HG03066 (cell line): ENCODE results near the gene USH1C.

Experiments used
- ATAC-seq: cut with Tn5 transposase; IDR thresholded peaks from one replicate; pipeline ENCODE4 v1.9.1; 2021; ENCODE audit warnings: low read depth; ENCODE audit not compliant: unreplicated experiment

The USH1C gene

GRCh38 chr11:17508791-17509190, 35.4 kb downstream of the USH1C start:
- no peak for ATAC-seq

DNA sequence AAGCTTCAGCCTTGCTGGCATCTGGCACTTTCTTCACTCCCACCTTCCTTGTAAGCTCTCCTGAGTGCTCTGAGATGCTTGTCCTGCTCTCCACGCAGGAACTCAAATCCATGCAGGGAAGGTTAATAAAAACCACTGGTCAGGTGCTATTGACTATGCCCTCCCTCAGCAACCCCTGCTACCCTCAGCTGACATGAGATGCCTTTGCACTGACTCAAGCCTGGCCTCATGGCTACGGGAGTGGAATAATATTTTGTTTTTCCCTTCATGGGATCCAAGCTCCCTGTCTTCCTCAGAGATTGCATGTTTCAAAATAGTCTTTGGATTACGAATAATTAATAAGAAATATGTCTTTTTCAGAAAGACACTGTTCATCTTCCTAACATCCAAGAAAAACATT, 35.9 kb downstream of the USH1C start:
- no peak for ATAC-seq

GRCh38 chr11:17507773-17508172, 36.4 kb downstream of the USH1C start:
- ATAC-seq = no peak

- peak; percentile 61 for ATAC-seq
Measured at GRCh38 chr11:17506942-17507341, 37.3 kb downstream of the USH1C start.

DNA sequence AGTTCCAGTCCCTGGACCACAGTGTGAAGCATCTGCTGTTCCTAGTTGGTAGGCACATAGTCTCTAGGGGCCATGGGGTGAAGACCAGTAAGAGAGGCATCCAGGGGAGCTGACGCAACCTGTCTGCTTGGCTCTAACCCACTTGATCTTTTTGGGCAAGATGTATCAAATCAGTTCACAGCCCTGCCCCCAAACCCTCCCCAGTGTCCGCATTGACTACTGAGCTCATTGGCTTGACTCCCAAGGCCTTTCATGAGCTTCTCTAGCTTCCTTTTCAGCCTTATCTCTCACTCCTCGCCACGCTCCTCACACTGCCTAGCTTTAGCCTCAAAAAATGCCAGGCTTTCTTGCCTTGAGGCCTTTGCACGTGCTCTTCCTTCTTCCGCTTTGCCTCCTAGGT, 37.9 kb downstream of the USH1C start:
- ATAC-seq = no peak

DNA sequence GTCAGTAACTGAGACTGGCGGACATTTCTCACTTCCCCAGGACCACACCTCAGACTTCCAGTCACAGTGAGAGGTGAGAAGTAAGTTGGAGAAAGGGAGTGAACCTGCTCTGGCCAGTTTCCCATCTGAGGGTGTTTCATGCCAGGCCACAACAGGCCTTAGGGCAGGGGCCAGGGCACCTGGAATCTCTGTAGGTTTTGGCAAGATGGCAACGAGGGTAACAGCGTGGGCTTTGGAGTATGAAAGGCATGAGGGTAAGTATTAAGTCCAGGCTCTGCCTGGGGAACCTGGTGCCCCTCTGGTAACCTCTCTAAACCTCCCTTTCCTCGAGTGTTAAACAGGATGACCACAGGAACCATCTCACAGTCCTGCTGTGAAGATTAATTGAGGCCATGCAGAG, 39.1 kb downstream of the USH1C start:
- no peak for ATAC-seq

GRCh38 chr11:17504330-17505107, 39.7 kb downstream of the USH1C start:
- ATAC-seq = no peak

DNA sequence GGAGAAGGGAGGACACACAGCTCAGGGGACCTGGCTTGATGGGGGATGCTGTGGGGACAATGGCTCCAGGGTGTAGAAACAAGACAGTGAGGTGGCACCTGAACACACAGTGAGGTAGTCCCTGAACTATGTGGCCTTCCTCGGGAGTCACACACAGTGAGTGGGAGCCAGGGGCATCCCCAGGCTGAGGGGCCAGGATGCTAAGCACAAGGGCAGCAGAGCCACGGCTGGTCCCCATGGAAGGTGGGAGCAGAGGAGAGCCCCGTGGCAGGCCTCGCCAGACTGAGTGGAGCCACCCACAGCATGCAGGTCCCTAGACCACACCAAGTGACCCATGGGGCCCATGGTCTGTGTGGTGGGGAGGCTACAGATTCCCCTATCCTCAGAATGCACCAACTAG, 41.6 kb downstream of the USH1C start:
- no peak for ATAC-seq

- no peak for ATAC-seq
Measured at GRCh38 chr11:17500673-17501072, 43.5 kb downstream of the USH1C start.

GRCh38 chr11:17498475-17498874, 45.7 kb downstream of the USH1C start:
- no peak for ATAC-seq

GRCh38 chr11:17498058-17498457, 46.2 kb downstream of the USH1C start:
- ATAC-seq = no peak

GRCh38 chr11:17496406-17496805, 47.8 kb downstream of the USH1C start:
- no peak for ATAC-seq

DNA sequence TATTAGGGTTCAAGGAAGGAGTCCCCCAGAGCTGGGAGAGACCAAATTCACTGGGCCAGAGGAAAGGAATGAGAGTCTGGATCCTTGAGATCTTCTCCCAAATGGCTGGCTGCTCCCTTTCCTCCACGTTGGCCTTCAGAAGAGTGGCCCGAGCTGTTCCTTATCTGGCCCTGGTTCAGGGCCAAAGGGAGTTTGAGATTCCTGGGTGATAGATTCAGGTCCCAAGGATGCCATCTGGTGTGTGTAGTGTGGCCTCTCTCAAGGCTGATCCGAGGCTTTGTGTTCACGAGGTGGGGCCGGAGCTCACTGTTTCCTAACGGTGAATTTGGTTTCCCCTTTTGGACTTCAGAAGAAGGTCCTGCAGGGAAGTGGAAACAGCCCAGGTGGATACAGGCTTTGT, 50.2 kb downstream of the USH1C start:
- no peak for ATAC-seq

GRCh38 chr11:17490938-17491337, 53.3 kb downstream of the USH1C start:
- ATAC-seq = no peak

- ATAC-seq = no peak
Measured at GRCh38 chr11:17490232-17490631, 54.0 kb downstream of the USH1C start.

DNA sequence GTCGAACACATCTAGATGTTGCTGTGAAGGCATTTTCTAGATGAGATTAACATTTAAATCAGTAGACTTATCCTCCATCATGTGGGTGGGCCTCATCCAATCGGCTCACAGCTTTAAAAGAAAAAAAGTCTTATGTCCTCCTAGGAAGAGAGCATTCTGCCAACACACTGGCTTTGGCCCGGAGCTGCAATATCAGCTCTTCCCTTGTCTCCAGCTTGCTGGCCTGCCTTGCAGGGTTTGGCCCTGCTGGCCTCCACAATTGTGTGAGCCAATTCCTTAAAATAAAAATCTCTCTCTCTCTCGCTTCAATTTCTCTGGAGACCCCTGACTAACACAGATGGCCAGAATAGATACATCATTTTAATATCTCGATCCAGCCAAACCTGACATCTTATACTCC, 54.5 kb downstream of the USH1C start:
- ATAC-seq = no peak

GRCh38 chr11:17488563-17488962, 55.7 kb downstream of the USH1C start:
- ATAC-seq = no peak

DNA sequence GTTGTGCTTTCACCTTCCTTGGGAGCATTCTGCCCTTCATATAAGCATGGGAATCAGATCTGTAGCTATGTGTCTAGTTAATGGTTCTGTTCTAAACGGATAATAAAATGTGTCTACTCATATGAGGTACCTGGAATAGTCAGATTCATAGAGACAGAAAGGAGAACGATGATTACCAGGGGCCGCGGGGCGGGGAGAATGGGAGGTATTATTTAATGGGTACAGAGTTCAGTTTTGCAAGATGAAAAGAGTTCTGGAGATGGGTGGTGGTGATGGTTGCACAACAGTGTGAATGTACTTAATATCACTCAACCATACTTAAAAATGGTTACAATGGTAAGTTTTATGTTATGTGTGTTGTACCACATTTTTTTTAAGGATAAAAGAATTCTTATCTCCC, 57.6 kb downstream of the USH1C start:
- no peak for ATAC-seq

- ATAC-seq = no peak
Measured at GRCh38 chr11:17483505-17483904, 60.7 kb downstream of the USH1C start.

DNA sequence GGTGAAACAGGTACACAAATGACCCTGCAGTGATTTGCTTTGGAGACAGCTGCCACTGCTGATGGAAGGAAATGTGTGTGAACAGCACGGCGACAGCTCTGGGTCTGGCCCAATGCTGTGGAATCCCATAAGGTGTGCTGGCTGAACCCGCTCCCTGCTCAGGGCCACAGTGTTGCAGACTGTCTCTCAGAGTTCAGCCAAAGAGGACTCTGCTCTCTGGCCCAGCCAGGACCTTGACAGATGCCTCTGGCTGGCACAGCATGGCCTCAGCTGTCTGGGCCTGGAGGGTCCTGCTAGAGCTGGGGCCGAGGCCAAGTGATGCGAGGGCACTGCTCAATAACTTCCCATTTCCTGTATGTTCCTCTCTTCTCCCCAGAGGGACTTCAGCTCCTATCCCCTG, 62.3 kb downstream of the USH1C start:
- ATAC-seq = no peak

- no peak for ATAC-seq
Measured at GRCh38 chr11:17479284-17480214, 64.7 kb downstream of the USH1C start.

- ATAC-seq = no peak
Measured at GRCh38 chr11:17478070-17478469, 66.1 kb downstream of the USH1C start.
